Neural progenitor cell (in vitro differentiated cells): Measurements from ENCODE around the gene LIPE.

ENCODE experiments used
- CTCF ChIP-seq: fragments of 200-600 bp; sonication (generic); IDR thresholded peaks from 2 replicates; pipeline ENCODE4 v1.5.1; 2017; ENCODE audit warnings: antibody characterized with exemption, mild to moderate bottlenecking
- EZH2phosphoT487 ChIP-seq: fragments of 200-600 bp; sonication (generic); IDR thresholded peaks from 2 replicates; pipeline ENCODE4 v1.6.1; 2017; ENCODE audit warnings: antibody characterized with exemption

GRCh38 chr19:42374826-42375376 is 52.3 kb downstream of the LIPE start:
- TF ChIP-seq CTCF, result no peak
- TF ChIP-seq EZH2phosphoT487, result no peak
